Esophagus squamous epithelium (tissue), 4 donors: ENCODE results near the gene CENPL.

Experiments used
- CTCF ChIP-seq, 6 experiments: fragments of 450-650 bp in 4 of 6; fragments of 200-600 bp in 2 of 6; sonication (generic) in 2 of 6; IDR thresholded peaks; one replicate each; pipeline ENCODE4 v1.5.1; 2016 to 2019; ENCODE audit warnings: antibody characterized with exemption in 6 of 6, mild to moderate bottlenecking in 4 of 6, moderate library complexity in 4 of 6
- POLR2A ChIP-seq, 4 donors: fragments of 450-650 bp; IDR thresholded peaks; one replicate each; pipeline ENCODE4 v1.6.1; 2017; ENCODE audit warnings: antibody characterized with exemption in 4 of 4, mild to moderate bottlenecking in 4 of 4, moderate library complexity in 3 of 4

- TF ChIP-seq POLR2A (IDR thresholded peaks at IDR 0.05): no peak
- no peak for TF ChIP-seq CTCF (IDR thresholded peaks at IDR 0.05)
Measured at GRCh38 chr1:173827611-173828010, 2.9 kb upstream of the CENPL start.
